Suprapubic skin (tissue), 4 donors: ENCODE results near the gene CC2D2B.

Source experiments
- CTCF ChIP-seq, 2 donors: fragments of 200-600 bp in 1 of 2; fragments of 450-650 bp in 1 of 2; sonication (generic) in 1 of 2; IDR thresholded peaks; one replicate each; pipeline ENCODE4 v1.5.1; 2016 to 2019; ENCODE audit warnings: antibody characterized with exemption in 2 of 2, mild to moderate bottlenecking in 1 of 2, moderate library complexity in 1 of 2
- POLR2A ChIP-seq, 2 donors: fragments of 450-650 bp; IDR thresholded peaks; one replicate each; pipeline ENCODE4 v1.6.1; 2017; ENCODE audit warnings: antibody characterized with exemption in 2 of 2, mild to moderate bottlenecking in 2 of 2, moderate library complexity in 2 of 2
- POLR2AphosphoS5 ChIP-seq, 3 donors: sonication (generic); formaldehyde crosslinking; IDR thresholded peaks; one replicate each; pipeline ENCODE4 v1.6.1; 2017; ENCODE audit warnings: antibody characterized with exemption in 3 of 3

GRCh38 chr10:95987685-95988426 lies 80.1 kb downstream of the CC2D2B start:
- TF ChIP-seq CTCF (IDR thresholded peaks at IDR 0.05), result no peak
- TF ChIP-seq POLR2A (IDR thresholded peaks at IDR 0.05), result no peak
- no peak for TF ChIP-seq POLR2AphosphoS5 (IDR thresholded peaks at IDR 0.05)
